ENCODE data around the gene PCSK7. TPM values are rescaled to one million over a fixed set of nuclear protein-coding genes. Genes with fewer than 3 reads are reported as not detected.
"Not testable (repeated sequence)": the region's sequence is repeated elsewhere in the genome, so short reads cannot be mapped to it uniquely, and the experiment has no call there.

Gene PCSK7
- total and polyA plus RNA-seq, 12 donors, result 22.6 to 54.4 (median 42.2) TPM

DNA sequence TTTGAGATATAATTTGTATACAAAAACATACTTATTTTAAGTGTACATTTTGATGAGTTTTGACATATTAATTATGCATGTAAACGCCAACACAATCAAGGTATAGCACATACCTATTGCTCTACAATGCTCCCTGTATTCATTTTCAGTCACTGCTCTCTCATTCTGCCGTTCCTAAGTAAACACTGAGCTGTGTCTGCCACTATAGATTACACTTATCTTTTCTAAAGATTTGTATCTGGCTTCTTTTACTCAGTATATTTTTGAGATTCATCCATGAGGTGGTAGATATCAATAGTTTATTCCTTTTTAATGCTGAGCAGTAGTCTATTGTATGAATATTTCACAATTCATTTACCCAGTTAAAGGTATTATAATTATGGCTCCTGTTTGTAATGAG, 33.9 kb upstream of the PCSK7 start:
- Histone ChIP-seq H3K4me3 (no peak overlapping the region), H3K27ac (no peak overlapping the region), H3K9me3 (replicated peaks in 1 of 3) (no peaks in the 10 kb centered on the region), H3K4me1 (replicated peaks in 1 of 2) (no peaks in the 10 kb centered on the region), H3K27me3 (no peaks in the 10 kb centered on the region), H3K36me3 (replicated peaks in 1 of 2) (peaks cover 0 to 8% of the 10 kb centered on the region in 2 donors)
- WGBS, 4 donors, result 92 to 96% (median 95%) methylated on average over 2 of the region's 2 CpGs
- TF ChIP-seq POLR2A (IDR thresholded peaks at IDR 0.05), result no peak
- TF ChIP-seq CTCF (IDR thresholded peaks at IDR 0.05), result no peak
- intact Hi-C loops (cut with DNase I), result no loop called here
- no peak for DNase-seq

GRCh38 chr11:117264624-117265323, 32.9 kb upstream of the PCSK7 start:
- H3K4me1 ChIP-seq (replicated peaks in 1 of 2); H3K36me3 ChIP-seq (replicated peaks in 1 of 2); DNase-seq; H3K4me3 ChIP-seq; H3K27ac ChIP-seq; intact Hi-C loops (cut with DNase I); H3K9me3 ChIP-seq (replicated peaks in 1 of 3); H3K27me3 ChIP-seq: not testable (repeated sequence)
- WGBS, 4 donors, result 93 to 98% (median 94%) methylated on average over 7 of the region's 7 CpGs

GRCh38 chr11:117259417-117259816, 27.5 kb upstream of the PCSK7 start:
- H3K4me1 ChIP-seq (replicated peaks in 1 of 2), result no peaks in the 10 kb centered on the region
- no peak overlapping the region for H3K27ac ChIP-seq
- DNase-seq, result no peak
- no peaks in the 10 kb centered on the region for H3K9me3 ChIP-seq (replicated peaks in 1 of 3)
- peaks cover 0 to 9% of the 10 kb centered on the region in 2 donors for H3K36me3 ChIP-seq (replicated peaks in 1 of 2)
- no peak overlapping the region for H3K4me3 ChIP-seq
- WGBS, 4 donors, result 49 to 86% (median 71%) methylated on average over 1 of the region's 1 CpG
- intact Hi-C loops (cut with DNase I), result no loop called here
- TF ChIP-seq POLR2A (IDR thresholded peaks at IDR 0.05) (no peak), CTCF (IDR thresholded peaks at IDR 0.05) (no peak)
- no peaks in the 10 kb centered on the region for H3K27me3 ChIP-seq

DNA sequence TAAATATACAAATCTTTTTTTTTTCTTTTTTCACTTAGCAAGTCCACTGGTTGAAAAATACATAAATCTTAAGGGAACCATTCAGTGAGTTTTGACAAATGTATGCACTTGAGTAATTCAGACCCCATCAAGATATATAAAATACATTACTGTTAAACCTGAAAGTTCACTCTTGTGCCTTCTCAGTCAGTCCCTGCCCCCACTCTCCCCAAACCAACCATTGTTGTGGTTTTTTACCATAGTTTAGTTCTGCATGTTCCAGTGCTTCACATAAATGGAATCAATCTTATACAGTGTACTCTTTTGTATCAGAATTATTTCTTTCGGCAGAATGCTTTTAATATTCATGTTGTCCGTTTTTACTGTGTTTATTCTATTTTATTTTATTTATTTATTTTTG, 26.7 kb upstream of the PCSK7 start:
- no peak for DNase-seq
- no peak overlapping the region for H3K27ac ChIP-seq
- intact Hi-C loops (cut with DNase I), result no loop called here
- no peaks in the 10 kb centered on the region for H3K9me3 ChIP-seq (replicated peaks in 1 of 3)
- H3K27me3 ChIP-seq, result no peaks in the 10 kb centered on the region
- 64 to 91% (median 85%) methylated on average over 2 of the region's 2 CpGs for WGBS, 4 donors
- H3K4me3 ChIP-seq, result no peak overlapping the region
- no peaks in the 10 kb centered on the region for H3K4me1 ChIP-seq (replicated peaks in 1 of 2)
- TF ChIP-seq CTCF (IDR thresholded peaks at IDR 0.05) (no peak), POLR2A (IDR thresholded peaks at IDR 0.05) (no peak)
- peaks cover 0 to 9% of the 10 kb centered on the region in 2 donors for H3K36me3 ChIP-seq (replicated peaks in 1 of 2)

- DNase-seq, result no peak
- 40 to 77% (median 61%) methylated on average over 2 of the region's 2 CpGs for WGBS, 4 donors
- Histone ChIP-seq H3K9me3 (replicated peaks in 1 of 3) (no peaks in the 10 kb centered on the region), H3K4me1 (replicated peaks in 1 of 2) (no peaks in the 10 kb centered on the region), H3K27ac (no peak overlapping the region), H3K27me3 (no peaks in the 10 kb centered on the region), H3K36me3 (replicated peaks in 1 of 2) (peaks cover 0 to 8% of the 10 kb centered on the region in 2 donors), H3K4me3 (no peak overlapping the region)
- intact Hi-C loops (cut with DNase I), result no loop called here
- TF ChIP-seq POLR2A (IDR thresholded peaks at IDR 0.05) (no peak), CTCF (IDR thresholded peaks at IDR 0.05) (no peak)
Observed at GRCh38 chr11:117256573-117256972, 24.7 kb upstream of the PCSK7 start.

Data from adrenal gland (tissue), 12 donors.